Measurements from ENCODE around the gene EFEMP2.

The EFEMP2 gene

GRCh38 chr11:65919141-65919572 lies 46.6 kb upstream of the EFEMP2 start, which contains the start of gene DRAP1:
Gene DRAP1, plus strand, starts transcription at chr11:65919426. Its CDS starts 76 bp downstream, at chr11:65919502.
- peak; percentile 98 for DNase-seq
- peak within 1 kb of the TSS; percentile 94 for H3K4me3 ChIP-seq (ENCODE audit: low read depth, low read length)
- no peaks in the 10 kb centered on the region for H3K27me3 ChIP-seq (ENCODE audit: insufficient read depth, low read depth, severe bottlenecking)
- H3K9me3 ChIP-seq (ENCODE audit: severe bottlenecking): no peaks in the 10 kb centered on the region
- H3K36me3 ChIP-seq: peaks cover 17% of the 10 kb centered on the region
- H3K27ac ChIP-seq: peak within 1 kb of the TSS; percentile 82
- TF ChIP-seq CTCF (IDR thresholded peaks at IDR 0.05; ENCODE audit: low read depth, low read length): no peak

GRCh38 chr11:65918211-65919140 lies 45.9 kb upstream of the EFEMP2 start, which contains the start of gene C11orf68:
Gene C11orf68, minus strand, starts transcription at chr11:65919062. Its CDS starts 31 bp downstream, at chr11:65919031.
- Histone ChIP-seq H3K36me3 (peaks cover 15% of the 10 kb centered on the region), H3K27ac (peak within 1 kb of the TSS; percentile 82), H3K9me3 (ENCODE audit: severe bottlenecking) (no peaks in the 10 kb centered on the region), H3K4me3 (ENCODE audit: low read depth, low read length) (peak within 1 kb of the TSS; percentile 94), H3K27me3 (ENCODE audit: insufficient read depth, low read depth, severe bottlenecking) (no peaks in the 10 kb centered on the region)
- peak; percentile 35 for DNase-seq
- TF ChIP-seq CTCF (IDR thresholded peaks at IDR 0.05; ENCODE audit: low read depth, low read length): no peak

GRCh38 chr11:65917434-65918210 lies 45.0 kb upstream of the EFEMP2 start:
- Histone ChIP-seq H3K27ac (no peak overlapping the region), H3K4me3 (ENCODE audit: low read depth, low read length) (peak overlapping the region; percentile 94)

GRCh38 chr11:65917077-65917433 lies 44.5 kb upstream of the EFEMP2 start:
- DNase-seq: no peak
- peaks cover 4% of the 10 kb centered on the region; the same call in 1 of the 2 replicates for H3K36me3 ChIP-seq
- H3K4me3 ChIP-seq (ENCODE audit: low read depth, low read length): no peak overlapping the region
- no peak for TF ChIP-seq CTCF (IDR thresholded peaks at IDR 0.05; ENCODE audit: low read depth, low read length)
- H3K9me3 ChIP-seq (ENCODE audit: severe bottlenecking): no peaks in the 10 kb centered on the region
- no peaks in the 10 kb centered on the region for H3K27me3 ChIP-seq (ENCODE audit: insufficient read depth, low read depth, severe bottlenecking)
- H3K27ac ChIP-seq: no peak overlapping the region

More at GRCh38 chr11:65917434-65918210, 45.0 kb upstream of the EFEMP2 start:
- no peaks in the 10 kb centered on the region for H3K9me3 ChIP-seq (ENCODE audit: severe bottlenecking)
- no peak for DNase-seq
- H3K36me3 ChIP-seq: peaks cover 9% of the 10 kb centered on the region
- no peaks in the 10 kb centered on the region for H3K27me3 ChIP-seq (ENCODE audit: insufficient read depth, low read depth, severe bottlenecking)
- TF ChIP-seq CTCF (IDR thresholded peaks at IDR 0.05; ENCODE audit: low read depth, low read length): no peak

- no peak overlapping the region for H3K4me3 ChIP-seq (ENCODE audit: low read depth, low read length)
- no peak for TF ChIP-seq CTCF (IDR thresholded peaks at IDR 0.05; ENCODE audit: low read depth, low read length)
- no peak overlapping the region for H3K27ac ChIP-seq
- H3K36me3 ChIP-seq: peaks cover 2% of the 10 kb centered on the region; the same call in 1 of the 2 replicates
- H3K27me3 ChIP-seq (ENCODE audit: insufficient read depth, low read depth, severe bottlenecking): no peaks in the 10 kb centered on the region
- no peak for DNase-seq
- no peaks in the 10 kb centered on the region for H3K9me3 ChIP-seq (ENCODE audit: severe bottlenecking)
Measured at GRCh38 chr11:65916391-65916790, 43.8 kb upstream of the EFEMP2 start.
